WTC11 (cell line): ENCODE measurements around the gene ODAD4. TPM values are rescaled to one million over a fixed set of nuclear protein-coding genes. Genes with fewer than 3 reads are reported as not detected.

ENCODE experiments used
- ATAC-seq: fragments of 200-7000 bp; cut with Tn5 transposase; 2 replicates; pipeline ENCODE4 v1.10.0; 2021; ENCODE audit warnings: mild to moderate bottlenecking, moderate library complexity
- Bru-seq: library from RNA; stranded (reverse); fragments of 400-500 nt; gene quantifications from one replicate; lab custom pipeline; 2021; lab: Mats Ljungman, UMichigan
- CTCF ChIA-PET: fragments of 300-600 bp; sonication (Branson Sonifier 250); formaldehyde crosslinking; loops from one replicate; lab custom pipeline; 2021; ENCODE audit warnings: antibody characterized with exemption; lab: Charles Lee
- POLR2A ChIA-PET: fragments of 350-600 bp; sonication (Branson Sonifier 250); formaldehyde crosslinking; loops from one replicate; lab custom pipeline; 2021; ENCODE audit warnings: antibody characterized with exemption; lab: Charles Lee
- DNase-seq: peaks from one replicate; pipeline ENCODE4 v3.0.0; 2021; ENCODE audit warnings: low spot score
- H3K27ac Mint-ChIP-seq: 2 replicates; pipeline ENCODE4 v1.8.0; 2021; ENCODE audit warnings: mixed read lengths
- H3K27me3 Mint-ChIP-seq: 2 replicates; pipeline ENCODE4 v1.8.0; 2021; ENCODE audit warnings: low read depth, mild to moderate bottlenecking, moderate library complexity, mixed read lengths
- H3K36me3 Mint-ChIP-seq: 2 replicates; pipeline ENCODE4 v1.8.0; 2021; ENCODE audit warnings: mixed read lengths
- H3K4me1 Mint-ChIP-seq: 2 replicates; pipeline ENCODE4 v1.8.0; 2022; ENCODE audit warnings: mixed read lengths
- H3K4me3 Mint-ChIP-seq: 2 replicates; pipeline ENCODE4 v1.8.0; 2021; ENCODE audit warnings: mild to moderate bottlenecking, moderate library complexity, mixed read lengths
- H3K9me3 Mint-ChIP-seq: 2 replicates; pipeline ENCODE4 v1.8.0; 2021; ENCODE audit warnings: mixed read lengths
- CREM ChIP-seq: sonication (generic); formaldehyde crosslinking; IDR thresholded peaks from 2 replicates; pipeline ENCODE4 v1.8.1; 2022; ENCODE audit warnings: mild to moderate bottlenecking, missing genetic modification reagents, moderate library complexity
- ELF4 ChIP-seq: sonication (generic); formaldehyde crosslinking; IDR thresholded peaks from 2 replicates; pipeline ENCODE4 v1.8.1; 2022; ENCODE audit warnings: low read depth, mild to moderate bottlenecking, moderate library complexity, missing genetic modification reagents
- FOXK1 ChIP-seq: sonication (generic); formaldehyde crosslinking; IDR thresholded peaks from 2 replicates; pipeline ENCODE4 v1.8.0; 2022; ENCODE audit warnings: mild to moderate bottlenecking, moderate library complexity, missing genetic modification reagents
- FOXP1 ChIP-seq: sonication (generic); formaldehyde crosslinking; IDR thresholded peaks from 2 replicates; pipeline ENCODE4 v1.8.0; 2022; ENCODE audit warnings: missing genetic modification reagents, mild to moderate bottlenecking, moderate library complexity, borderline replicate concordance
- KAT7 ChIP-seq: sonication (generic); formaldehyde crosslinking; IDR thresholded peaks from 2 replicates; pipeline ENCODE4 v1.8.1; 2023; ENCODE audit warnings: missing genetic modification reagents, mild to moderate bottlenecking, borderline replicate concordance
- NFE2L1 ChIP-seq: sonication (generic); formaldehyde crosslinking; IDR thresholded peaks from 2 replicates; pipeline ENCODE4 v1.8.1; 2023; ENCODE audit warnings: missing genetic modification reagents
- NR1H2 ChIP-seq: sonication (generic); formaldehyde crosslinking; IDR thresholded peaks from 2 replicates; pipeline ENCODE4 v1.9.0; 2021; ENCODE audit warnings: mild to moderate bottlenecking, moderate library complexity, missing genetic modification reagents
- RELA ChIP-seq: sonication (generic); formaldehyde crosslinking; IDR thresholded peaks from 2 replicates; pipeline ENCODE4 v1.8.1; 2022; ENCODE audit warnings: missing genetic modification reagents, mild to moderate bottlenecking, borderline replicate concordance
- SP1 ChIP-seq: sonication (generic); formaldehyde crosslinking; conservative IDR thresholded peaks from 2 replicates; pipeline ENCODE4 v1.8.1; 2022; ENCODE audit warnings: missing genetic modification reagents
- ZNF121 ChIP-seq: sonication (generic); formaldehyde crosslinking; IDR thresholded peaks from 2 replicates; pipeline ENCODE4 v1.8.0; 2023; ENCODE audit warnings: missing genetic modification reagents
- ZNF671 ChIP-seq: fragments of 250-450 bp; sonication (Bioruptor Pico); IDR thresholded peaks from 2 replicates; pipeline ENCODE4 v1.8.0; 2021; ENCODE audit warnings: mild to moderate bottlenecking
- long read RNA-seq, 3 experiments: library from RNA in 1 of 3; library from capped mRNA in 1 of 3; library from polyadenylated mRNA in 1 of 3; unstranded in 2 of 3; stranded (forward) in 1 of 3; transcript quantifications; one replicate each; pipeline ENCODE4 v2.0.0, GENCODE V29; 2021
- total RNA-seq: library from RNA; stranded (reverse); gene quantifications from 3 replicates; pipeline ENCODE4 v1.2.3, GENCODE V29; 2021
- TF ChIP-seq, protein P1 (sequence below): sonication (generic); formaldehyde crosslinking; IDR thresholded peaks from 2 replicates; pipeline ENCODE4 v1.8.0; 2022; ENCODE audit warnings: mild to moderate bottlenecking, missing genetic modification reagents
- TF ChIP-seq, protein P2 (sequence below): sonication (generic); formaldehyde crosslinking; conservative IDR thresholded peaks from 2 replicates; pipeline ENCODE4 v1.8.1; 2023; ENCODE audit warnings: mild to moderate bottlenecking, low read depth, missing genetic modification reagents, moderate library complexity
- TF ChIP-seq, protein P3 (sequence below): sonication (generic); formaldehyde crosslinking; IDR thresholded peaks from 2 replicates; pipeline ENCODE4 v1.8.1; 2022; ENCODE audit warnings: low read depth, missing genetic modification reagents, borderline replicate concordance
- TF ChIP-seq, protein P4 (sequence below): sonication (generic); formaldehyde crosslinking; IDR thresholded peaks from 2 replicates; pipeline ENCODE4 v1.8.1; 2023; ENCODE audit warnings: mild to moderate bottlenecking, moderate library complexity, missing genetic modification reagents
- TF ChIP-seq, protein P5 (sequence below): sonication (generic); formaldehyde crosslinking; IDR thresholded peaks from 2 replicates; pipeline ENCODE4 v1.8.0; 2023; ENCODE audit warnings: missing genetic modification reagents
- TF ChIP-seq, protein P6 (sequence below): fragments of 250-450 bp; sonication (Bioruptor Pico); IDR thresholded peaks from 2 replicates; pipeline ENCODE4 v1.8.0; 2021; ENCODE audit warnings: mild to moderate bottlenecking
- TF ChIP-seq, protein P7 (sequence below): sonication (generic); formaldehyde crosslinking; IDR thresholded peaks from 2 replicates; pipeline ENCODE4 v1.8.0; 2023; ENCODE audit warnings: missing genetic modification reagents, mild to moderate bottlenecking, borderline replicate concordance

ODAD4 gene, protein sequence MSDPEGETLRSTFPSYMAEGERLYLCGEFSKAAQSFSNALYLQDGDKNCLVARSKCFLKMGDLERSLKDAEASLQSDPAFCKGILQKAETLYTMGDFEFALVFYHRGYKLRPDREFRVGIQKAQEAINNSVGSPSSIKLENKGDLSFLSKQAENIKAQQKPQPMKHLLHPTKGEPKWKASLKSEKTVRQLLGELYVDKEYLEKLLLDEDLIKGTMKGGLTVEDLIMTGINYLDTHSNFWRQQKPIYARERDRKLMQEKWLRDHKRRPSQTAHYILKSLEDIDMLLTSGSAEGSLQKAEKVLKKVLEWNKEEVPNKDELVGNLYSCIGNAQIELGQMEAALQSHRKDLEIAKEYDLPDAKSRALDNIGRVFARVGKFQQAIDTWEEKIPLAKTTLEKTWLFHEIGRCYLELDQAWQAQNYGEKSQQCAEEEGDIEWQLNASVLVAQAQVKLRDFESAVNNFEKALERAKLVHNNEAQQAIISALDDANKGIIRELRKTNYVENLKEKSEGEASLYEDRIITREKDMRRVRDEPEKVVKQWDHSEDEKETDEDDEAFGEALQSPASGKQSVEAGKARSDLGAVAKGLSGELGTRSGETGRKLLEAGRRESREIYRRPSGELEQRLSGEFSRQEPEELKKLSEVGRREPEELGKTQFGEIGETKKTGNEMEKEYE
- total RNA-seq, result 1.2 to 2.1 TPM (median 1.9 TPM) in 3 replicates
- Bru-seq, nascent RNA, result percentile 40 among the genes with signal in this experiment
- long read RNA-seq, experiment 1, transcript TTC25-201 (12 exons, 2,255 nt), result major isoform, 5 of 8 reads
- long read RNA-seq, experiment 1, partial matches to known transcripts, result 1 of 8 reads
- long read RNA-seq, experiment 1, other reads (novel, unspliced or antisense), result 2 of 8 reads
- long read RNA-seq, experiment 2, partial matches to known transcripts, result 1 of 1 reads
- long read RNA-seq, experiment 2, other reads (novel, unspliced or antisense), result 0 of 1 reads
- long read RNA-seq, experiment 3, partial matches to known transcripts, result 1 of 2 reads
- long read RNA-seq, experiment 3, other reads (novel, unspliced or antisense), result 0 of 2 reads

DNA sequence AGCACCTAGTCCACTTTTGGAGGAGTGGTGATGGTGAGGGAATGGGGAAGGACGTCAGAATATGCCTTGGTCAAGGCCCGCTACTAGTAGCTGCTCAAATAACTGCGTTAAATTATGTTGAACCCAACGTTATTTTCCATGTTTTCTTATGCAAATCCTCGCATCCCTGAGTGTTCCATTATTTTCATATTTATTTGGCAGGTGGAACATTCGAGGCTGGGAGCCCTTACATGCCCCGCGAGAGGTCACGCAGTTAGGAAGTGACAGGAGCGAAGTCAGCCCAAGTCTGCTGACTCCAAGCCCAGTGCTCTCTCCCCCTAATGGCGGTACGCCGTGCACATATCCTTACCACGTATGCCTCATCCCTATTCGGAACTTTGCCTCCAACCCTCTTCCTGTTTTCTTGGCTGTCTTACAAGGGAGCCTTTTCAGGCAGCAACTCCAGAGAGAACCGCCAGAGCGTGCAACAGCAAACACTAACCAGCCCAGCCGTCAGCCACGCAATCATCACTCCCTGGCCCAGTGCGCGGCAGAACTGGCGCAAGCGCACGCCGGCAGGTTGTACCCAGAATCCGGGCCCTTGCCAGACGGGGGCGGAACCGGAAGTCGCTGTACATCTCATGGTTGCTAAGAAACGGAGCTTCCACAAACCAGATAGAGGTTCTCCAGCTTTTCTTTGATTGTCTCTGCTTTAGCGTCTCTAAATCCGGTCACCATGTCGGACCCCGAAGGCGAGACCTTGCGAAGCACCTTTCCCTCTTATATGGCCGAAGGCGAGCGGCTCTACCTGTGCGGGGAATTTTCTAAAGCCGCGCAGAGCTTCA is at the start of gene ODAD4:
TSS of gene ODAD4 (plus strand) at position 609 of the 824 bp plus-strand sequence. CDS start at position 716, 107 bp downstream.
- Mint-ChIP-seq H3K36me3 (no peaks in the 10 kb centered on the region), H3K27ac (peak within 1 kb of the TSS; percentile 99), H3K9me3 (no peaks in the 10 kb centered on the region), H3K4me1 (peaks cover 14% of the 10 kb centered on the region), H3K4me3 (peak within 1 kb of the TSS; percentile 96), H3K27me3 (no peaks in the 10 kb centered on the region; the same call in 1 of the 2 replicates)
- peak; percentile 99 for ATAC-seq
- ChIA-PET POLR2A (interaction anchor here (0.6 to 2.5 kb wide), 12 partner anchors 11 to 740 kb away, joined by 3 to 13 read pairs (median 5); partner anchors contain the start of genes ACLY, CNP, DNAJC7 and JUP), CTCF (interaction anchor here (0.6 to 5.2 kb wide), 26 partner anchors 9 to 733 kb away, joined by 3 to 56 read pairs (median 3); partner anchors contain the start of genes ACLY, CNP, DNAJC7 and EIF1)
- DNase-seq, result peak; percentile 95
- 0 out of 2 replicates have a peak, but pooled peaks have one; percentile 44 for TF ChIP-seq CREM (CRISPR knock-in tag)
- TF ChIP-seq ELF4, result no peak
- TF ChIP-seq, protein P1, sequence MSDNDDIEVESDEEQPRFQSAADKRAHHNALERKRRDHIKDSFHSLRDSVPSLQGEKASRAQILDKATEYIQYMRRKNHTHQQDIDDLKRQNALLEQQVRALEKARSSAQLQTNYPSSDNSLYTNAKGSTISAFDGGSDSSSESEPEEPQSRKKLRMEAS (CRISPR knock-in tag), result peak; percentile 79
- TF ChIP-seq, protein P2, sequence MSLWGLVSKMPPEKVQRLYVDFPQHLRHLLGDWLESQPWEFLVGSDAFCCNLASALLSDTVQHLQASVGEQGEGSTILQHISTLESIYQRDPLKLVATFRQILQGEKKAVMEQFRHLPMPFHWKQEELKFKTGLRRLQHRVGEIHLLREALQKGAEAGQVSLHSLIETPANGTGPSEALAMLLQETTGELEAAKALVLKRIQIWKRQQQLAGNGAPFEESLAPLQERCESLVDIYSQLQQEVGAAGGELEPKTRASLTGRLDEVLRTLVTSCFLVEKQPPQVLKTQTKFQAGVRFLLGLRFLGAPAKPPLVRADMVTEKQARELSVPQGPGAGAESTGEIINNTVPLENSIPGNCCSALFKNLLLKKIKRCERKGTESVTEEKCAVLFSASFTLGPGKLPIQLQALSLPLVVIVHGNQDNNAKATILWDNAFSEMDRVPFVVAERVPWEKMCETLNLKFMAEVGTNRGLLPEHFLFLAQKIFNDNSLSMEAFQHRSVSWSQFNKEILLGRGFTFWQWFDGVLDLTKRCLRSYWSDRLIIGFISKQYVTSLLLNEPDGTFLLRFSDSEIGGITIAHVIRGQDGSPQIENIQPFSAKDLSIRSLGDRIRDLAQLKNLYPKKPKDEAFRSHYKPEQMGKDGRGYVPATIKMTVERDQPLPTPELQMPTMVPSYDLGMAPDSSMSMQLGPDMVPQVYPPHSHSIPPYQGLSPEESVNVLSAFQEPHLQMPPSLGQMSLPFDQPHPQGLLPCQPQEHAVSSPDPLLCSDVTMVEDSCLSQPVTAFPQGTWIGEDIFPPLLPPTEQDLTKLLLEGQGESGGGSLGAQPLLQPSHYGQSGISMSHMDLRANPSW (CRISPR knock-in tag), result no peak
- 0 out of 2 replicates have a peak, but pooled peaks have one; percentile 39 for TF ChIP-seq ZNF671 (CRISPR knock-in tag)
- peak; percentile 20; the same call in 1 of the 2 replicates for TF ChIP-seq ZNF121 (CRISPR knock-in tag)
- peak; percentile 82; the same call in 1 of the 2 replicates for TF ChIP-seq NFE2L1 (CRISPR knock-in tag)
- peak; percentile 64; the same call in 1 of the 2 replicates for TF ChIP-seq FOXP1
- no peak for TF ChIP-seq RELA (CRISPR knock-in tag)
- no peak for TF ChIP-seq KAT7 (CRISPR knock-in tag)
- TF ChIP-seq, protein P3, sequence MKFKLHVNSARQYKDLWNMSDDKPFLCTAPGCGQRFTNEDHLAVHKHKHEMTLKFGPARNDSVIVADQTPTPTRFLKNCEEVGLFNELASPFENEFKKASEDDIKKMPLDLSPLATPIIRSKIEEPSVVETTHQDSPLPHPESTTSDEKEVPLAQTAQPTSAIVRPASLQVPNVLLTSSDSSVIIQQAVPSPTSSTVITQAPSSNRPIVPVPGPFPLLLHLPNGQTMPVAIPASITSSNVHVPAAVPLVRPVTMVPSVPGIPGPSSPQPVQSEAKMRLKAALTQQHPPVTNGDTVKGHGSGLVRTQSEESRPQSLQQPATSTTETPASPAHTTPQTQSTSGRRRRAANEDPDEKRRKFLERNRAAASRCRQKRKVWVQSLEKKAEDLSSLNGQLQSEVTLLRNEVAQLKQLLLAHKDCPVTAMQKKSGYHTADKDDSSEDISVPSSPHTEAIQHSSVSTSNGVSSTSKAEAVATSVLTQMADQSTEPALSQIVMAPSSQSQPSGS (CRISPR knock-in tag), result no peak
- TF ChIP-seq NR1H2, result no peak
- TF ChIP-seq, protein P4, sequence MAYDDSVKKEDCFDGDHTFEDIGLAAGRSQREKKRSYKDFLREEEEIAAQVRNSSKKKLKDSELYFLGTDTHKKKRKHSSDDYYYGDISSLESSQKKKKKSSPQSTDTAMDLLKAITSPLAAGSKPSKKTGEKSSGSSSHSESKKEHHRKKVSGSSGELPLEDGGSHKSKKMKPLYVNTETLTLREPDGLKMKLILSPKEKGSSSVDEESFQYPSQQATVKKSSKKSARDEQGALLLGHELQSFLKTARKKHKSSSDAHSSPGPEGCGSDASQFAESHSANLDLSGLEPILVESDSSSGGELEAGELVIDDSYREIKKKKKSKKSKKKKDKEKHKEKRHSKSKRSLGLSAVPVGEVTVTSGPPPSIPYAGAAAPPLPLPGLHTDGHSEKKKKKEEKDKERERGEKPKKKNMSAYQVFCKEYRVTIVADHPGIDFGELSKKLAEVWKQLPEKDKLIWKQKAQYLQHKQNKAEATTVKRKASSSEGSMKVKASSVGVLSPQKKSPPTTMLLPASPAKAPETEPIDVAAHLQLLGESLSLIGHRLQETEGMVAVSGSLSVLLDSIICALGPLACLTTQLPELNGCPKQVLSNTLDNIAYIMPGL, result peak; percentile 51; the same call in 1 of the 2 replicates
- TF ChIP-seq SP1 (CRISPR knock-in tag), result peak; percentile 59
- TF ChIP-seq, protein P5, sequence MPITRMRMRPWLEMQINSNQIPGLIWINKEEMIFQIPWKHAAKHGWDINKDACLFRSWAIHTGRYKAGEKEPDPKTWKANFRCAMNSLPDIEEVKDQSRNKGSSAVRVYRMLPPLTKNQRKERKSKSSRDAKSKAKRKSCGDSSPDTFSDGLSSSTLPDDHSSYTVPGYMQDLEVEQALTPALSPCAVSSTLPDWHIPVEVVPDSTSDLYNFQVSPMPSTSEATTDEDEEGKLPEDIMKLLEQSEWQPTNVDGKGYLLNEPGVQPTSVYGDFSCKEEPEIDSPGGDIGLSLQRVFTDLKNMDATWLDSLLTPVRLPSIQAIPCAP, result no peak
- TF ChIP-seq, protein P6, sequence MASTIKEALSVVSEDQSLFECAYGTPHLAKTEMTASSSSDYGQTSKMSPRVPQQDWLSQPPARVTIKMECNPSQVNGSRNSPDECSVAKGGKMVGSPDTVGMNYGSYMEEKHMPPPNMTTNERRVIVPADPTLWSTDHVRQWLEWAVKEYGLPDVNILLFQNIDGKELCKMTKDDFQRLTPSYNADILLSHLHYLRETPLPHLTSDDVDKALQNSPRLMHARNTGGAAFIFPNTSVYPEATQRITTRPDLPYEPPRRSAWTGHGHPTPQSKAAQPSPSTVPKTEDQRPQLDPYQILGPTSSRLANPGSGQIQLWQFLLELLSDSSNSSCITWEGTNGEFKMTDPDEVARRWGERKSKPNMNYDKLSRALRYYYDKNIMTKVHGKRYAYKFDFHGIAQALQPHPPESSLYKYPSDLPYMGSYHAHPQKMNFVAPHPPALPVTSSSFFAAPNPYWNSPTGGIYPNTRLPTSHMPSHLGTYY (CRISPR knock-in tag), result 0 out of 2 replicates have a peak, but pooled peaks have one; percentile 12
- TF ChIP-seq, protein P7, sequence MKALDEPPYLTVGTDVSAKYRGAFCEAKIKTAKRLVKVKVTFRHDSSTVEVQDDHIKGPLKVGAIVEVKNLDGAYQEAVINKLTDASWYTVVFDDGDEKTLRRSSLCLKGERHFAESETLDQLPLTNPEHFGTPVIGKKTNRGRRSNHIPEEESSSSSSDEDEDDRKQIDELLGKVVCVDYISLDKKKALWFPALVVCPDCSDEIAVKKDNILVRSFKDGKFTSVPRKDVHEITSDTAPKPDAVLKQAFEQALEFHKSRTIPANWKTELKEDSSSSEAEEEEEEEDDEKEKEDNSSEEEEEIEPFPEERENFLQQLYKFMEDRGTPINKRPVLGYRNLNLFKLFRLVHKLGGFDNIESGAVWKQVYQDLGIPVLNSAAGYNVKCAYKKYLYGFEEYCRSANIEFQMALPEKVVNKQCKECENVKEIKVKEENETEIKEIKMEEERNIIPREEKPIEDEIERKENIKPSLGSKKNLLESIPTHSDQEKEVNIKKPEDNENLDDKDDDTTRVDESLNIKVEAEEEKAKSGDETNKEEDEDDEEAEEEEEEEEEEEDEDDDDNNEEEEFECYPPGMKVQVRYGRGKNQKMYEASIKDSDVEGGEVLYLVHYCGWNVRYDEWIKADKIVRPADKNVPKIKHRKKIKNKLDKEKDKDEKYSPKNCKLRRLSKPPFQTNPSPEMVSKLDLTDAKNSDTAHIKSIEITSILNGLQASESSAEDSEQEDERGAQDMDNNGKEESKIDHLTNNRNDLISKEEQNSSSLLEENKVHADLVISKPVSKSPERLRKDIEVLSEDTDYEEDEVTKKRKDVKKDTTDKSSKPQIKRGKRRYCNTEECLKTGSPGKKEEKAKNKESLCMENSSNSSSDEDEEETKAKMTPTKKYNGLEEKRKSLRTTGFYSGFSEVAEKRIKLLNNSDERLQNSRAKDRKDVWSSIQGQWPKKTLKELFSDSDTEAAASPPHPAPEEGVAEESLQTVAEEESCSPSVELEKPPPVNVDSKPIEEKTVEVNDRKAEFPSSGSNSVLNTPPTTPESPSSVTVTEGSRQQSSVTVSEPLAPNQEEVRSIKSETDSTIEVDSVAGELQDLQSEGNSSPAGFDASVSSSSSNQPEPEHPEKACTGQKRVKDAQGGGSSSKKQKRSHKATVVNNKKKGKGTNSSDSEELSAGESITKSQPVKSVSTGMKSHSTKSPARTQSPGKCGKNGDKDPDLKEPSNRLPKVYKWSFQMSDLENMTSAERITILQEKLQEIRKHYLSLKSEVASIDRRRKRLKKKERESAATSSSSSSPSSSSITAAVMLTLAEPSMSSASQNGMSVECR (CRISPR knock-in tag), result peak; percentile 86; the same call in 1 of the 2 replicates
- TF ChIP-seq FOXK1, result peak; percentile 66; the same call in 1 of the 2 replicates
